SK-N-SH treated with all-trans-retinoic acid at 6 μM for 48 hours (cell line): ENCODE measurements around the gene ENTPD2.

Source experiments
- GLIS3 ChIP-seq: fragments of 250-450 bp; sonication (Bioruptor Pico); IDR thresholded peaks from 2 replicates; pipeline ENCODE4 v1.5.0; 2020; ENCODE audit warnings: mild to moderate bottlenecking, moderate library complexity
- OSR1 ChIP-seq: fragments of 250-450 bp; sonication (Bioruptor Pico); IDR thresholded peaks from 2 replicates; pipeline ENCODE4 v1.8.0; 2022; ENCODE audit warnings: moderate library complexity, mild to moderate bottlenecking, inconsistent platforms
- SNAI2 ChIP-seq: fragments of 250-450 bp; sonication (Bioruptor Pico); IDR thresholded peaks from 2 replicates; pipeline ENCODE4 v1.5.0; 2020; ENCODE audit warnings: mild to moderate bottlenecking, moderate library complexity
- TOX ChIP-seq: fragments of 250-450 bp; sonication (Bioruptor Pico); IDR thresholded peaks from 2 replicates; pipeline ENCODE4 v1.8.0; 2021; ENCODE audit warnings: mild to moderate bottlenecking, moderate library complexity, borderline replicate concordance
- ZC3H10 ChIP-seq: fragments of 250-450 bp; sonication (Bioruptor Pico); IDR thresholded peaks from 2 replicates; pipeline ENCODE4 v1.5.1; 2021; ENCODE audit warnings: mild to moderate bottlenecking, moderate library complexity
- ZFP3 ChIP-seq: fragments of 250-450 bp; sonication (Bioruptor Pico); IDR thresholded peaks from 2 replicates; pipeline ENCODE4 v1.5.0; 2020; ENCODE audit warnings: mild to moderate bottlenecking, moderate library complexity
- ZNF565 ChIP-seq: fragments of 450-650 bp; formaldehyde crosslinking; conservative IDR thresholded peaks from 2 replicates; pipeline ENCODE4 v1.5.0; 2020; ENCODE audit warnings: low read depth, mild to moderate bottlenecking, moderate library complexity
- ZNF70 ChIP-seq: fragments of 450-650 bp; formaldehyde crosslinking; IDR thresholded peaks from 2 replicates; pipeline ENCODE4 v1.5.0; 2020; ENCODE audit warnings: mild to moderate bottlenecking, moderate library complexity
- TF ChIP-seq, protein P1 (sequence below): fragments of 250-450 bp; sonication (Bioruptor Pico); IDR thresholded peaks from 2 replicates; pipeline ENCODE4 v1.5.1; 2021; ENCODE audit warnings: mild to moderate bottlenecking, moderate library complexity
- TF ChIP-seq, protein P2 (sequence below): fragments of 250-450 bp; sonication (Bioruptor Pico); IDR thresholded peaks from 2 replicates; pipeline ENCODE4 v1.5.1; 2020; ENCODE audit warnings: low read depth, mild to moderate bottlenecking, moderate library complexity

DNA sequence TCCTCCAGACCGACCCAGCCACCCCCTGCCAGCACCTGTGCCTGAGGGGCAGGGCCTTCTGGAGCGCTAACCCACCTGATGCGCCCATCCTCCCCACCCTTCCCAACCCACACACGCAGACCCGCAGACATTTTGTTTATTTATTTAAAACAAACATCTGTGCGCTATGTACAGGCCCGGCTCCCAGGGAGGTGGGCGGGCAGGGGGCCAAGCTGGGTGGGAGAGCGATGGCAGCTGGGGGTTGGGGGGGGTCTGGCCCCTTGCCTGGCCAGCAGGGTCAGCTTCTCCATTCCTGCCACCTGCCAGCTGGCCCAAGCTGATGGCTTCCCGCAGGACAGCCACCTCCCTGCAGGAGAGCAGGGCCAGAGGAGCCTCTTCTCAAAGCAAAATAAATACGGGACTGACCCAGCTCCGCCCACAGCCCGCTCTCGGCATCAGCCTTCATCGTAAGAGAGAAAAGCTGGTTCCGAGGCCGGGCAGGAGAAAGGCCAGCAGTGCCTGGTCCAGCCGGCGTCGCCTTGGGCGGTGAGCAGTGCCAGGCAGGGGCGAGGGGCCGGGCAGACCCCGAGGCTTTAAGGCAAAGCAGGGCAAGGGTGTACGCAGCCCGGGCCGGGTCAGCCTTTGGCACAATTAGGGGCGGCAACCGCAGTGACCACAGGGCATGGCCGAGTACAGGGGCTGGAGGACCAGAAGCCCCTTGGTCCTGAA, 46.6 kb downstream of the ENTPD2 start:
- TF ChIP-seq SNAI2 = no peak
- TF ChIP-seq, protein P1, sequence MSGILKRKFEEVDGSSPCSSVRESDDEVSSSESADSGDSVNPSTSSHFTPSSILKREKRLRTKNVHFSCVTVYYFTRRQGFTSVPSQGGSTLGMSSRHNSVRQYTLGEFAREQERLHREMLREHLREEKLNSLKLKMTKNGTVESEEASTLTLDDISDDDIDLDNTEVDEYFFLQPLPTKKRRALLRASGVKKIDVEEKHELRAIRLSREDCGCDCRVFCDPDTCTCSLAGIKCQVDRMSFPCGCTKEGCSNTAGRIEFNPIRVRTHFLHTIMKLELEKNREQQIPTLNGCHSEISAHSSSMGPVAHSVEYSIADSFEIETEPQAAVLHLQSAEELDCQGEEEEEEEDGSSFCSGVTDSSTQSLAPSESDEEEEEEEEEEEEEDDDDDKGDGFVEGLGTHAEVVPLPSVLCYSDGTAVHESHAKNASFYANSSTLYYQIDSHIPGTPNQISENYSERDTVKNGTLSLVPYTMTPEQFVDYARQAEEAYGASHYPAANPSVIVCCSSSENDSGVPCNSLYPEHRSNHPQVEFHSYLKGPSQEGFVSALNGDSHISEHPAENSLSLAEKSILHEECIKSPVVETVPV (CRISPR knock-in tag) = no peak
- no peak for TF ChIP-seq OSR1 (CRISPR knock-in tag)
- TF ChIP-seq GLIS3 (CRISPR knock-in tag) = no peak
- TF ChIP-seq, protein P2, sequence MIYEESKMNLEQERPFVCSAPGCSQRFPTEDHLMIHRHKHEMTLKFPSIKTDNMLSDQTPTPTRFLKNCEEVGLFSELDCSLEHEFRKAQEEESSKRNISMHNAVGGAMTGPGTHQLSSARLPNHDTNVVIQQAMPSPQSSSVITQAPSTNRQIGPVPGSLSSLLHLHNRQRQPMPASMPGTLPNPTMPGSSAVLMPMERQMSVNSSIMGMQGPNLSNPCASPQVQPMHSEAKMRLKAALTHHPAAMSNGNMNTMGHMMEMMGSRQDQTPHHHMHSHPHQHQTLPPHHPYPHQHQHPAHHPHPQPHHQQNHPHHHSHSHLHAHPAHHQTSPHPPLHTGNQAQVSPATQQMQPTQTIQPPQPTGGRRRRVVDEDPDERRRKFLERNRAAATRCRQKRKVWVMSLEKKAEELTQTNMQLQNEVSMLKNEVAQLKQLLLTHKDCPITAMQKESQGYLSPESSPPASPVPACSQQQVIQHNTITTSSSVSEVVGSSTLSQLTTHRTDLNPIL (CRISPR knock-in tag) = no peak
- TF ChIP-seq ZC3H10 (CRISPR knock-in tag) = no peak
- no peak for TF ChIP-seq TOX (CRISPR knock-in tag)
- no peak for TF ChIP-seq ZNF565 (CRISPR knock-in tag)
- TF ChIP-seq ZFP3 (CRISPR knock-in tag) = no peak
- no peak for TF ChIP-seq ZNF70 (CRISPR knock-in tag)
